ENCODE measurements around the gene RRP36.
"Not testable (repeated sequence)": the region's sequence is repeated elsewhere in the genome, so short reads cannot be mapped to it uniquely, and the experiment has no call there.

RRP36 gene

DNA sequence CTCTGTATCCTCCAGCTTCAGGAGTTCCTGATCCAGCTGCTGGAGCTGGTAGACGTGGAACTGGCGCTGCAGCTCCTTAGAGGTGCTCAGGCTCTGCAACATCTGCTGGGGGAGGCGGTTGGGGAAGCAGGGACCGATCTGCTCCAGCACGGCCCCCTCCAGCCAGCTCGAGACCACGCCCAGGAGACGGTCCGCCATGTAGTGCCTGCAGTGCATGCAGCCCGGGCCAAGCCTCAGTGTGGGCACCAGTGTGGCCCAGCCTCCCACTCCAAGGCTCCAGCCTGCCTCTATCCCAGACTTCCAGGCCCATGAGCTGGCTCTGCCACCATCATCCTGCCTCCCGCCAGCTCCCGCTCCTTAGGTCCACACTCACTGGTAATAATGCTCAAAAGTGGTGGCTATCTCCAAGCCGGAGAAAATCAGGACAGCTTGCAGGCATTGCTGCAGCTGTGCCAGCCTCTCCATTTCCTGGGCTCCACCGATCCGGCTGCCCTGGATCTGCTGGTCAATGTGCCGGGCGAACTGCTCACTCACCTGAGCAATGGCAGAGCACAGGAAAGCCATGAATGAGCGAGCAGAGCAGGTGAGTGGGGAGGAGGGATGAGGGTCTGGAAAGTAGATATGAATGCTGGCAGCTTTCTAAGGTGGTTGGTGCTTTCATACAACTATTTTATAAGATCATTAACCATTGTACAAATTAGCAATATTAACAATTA lies 19.3 kb downstream of the RRP36 start:
- no peak for DNase-seq

DNA sequence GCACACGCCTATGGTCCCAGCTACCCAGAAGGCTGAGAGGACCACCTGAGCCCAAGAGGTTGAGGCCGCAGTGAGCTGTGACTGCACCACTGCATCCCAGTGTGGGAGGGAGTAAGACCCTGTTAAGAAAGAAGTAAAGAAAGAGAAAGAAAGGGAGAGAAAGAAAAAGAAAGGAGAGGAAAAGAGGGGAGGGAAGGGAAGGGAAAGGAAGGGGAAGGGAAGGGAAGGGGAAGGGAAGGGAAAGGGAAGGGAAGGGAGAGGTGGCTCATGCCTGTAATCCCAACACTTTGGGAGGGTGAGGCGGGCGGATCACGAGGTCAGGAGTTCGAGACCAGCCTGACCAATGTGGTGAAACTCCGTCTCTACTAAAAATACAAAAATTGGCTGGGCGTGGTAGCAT lies 20.1 kb downstream of the RRP36 start:
- DNase-seq, result not testable (repeated sequence)

DNA sequence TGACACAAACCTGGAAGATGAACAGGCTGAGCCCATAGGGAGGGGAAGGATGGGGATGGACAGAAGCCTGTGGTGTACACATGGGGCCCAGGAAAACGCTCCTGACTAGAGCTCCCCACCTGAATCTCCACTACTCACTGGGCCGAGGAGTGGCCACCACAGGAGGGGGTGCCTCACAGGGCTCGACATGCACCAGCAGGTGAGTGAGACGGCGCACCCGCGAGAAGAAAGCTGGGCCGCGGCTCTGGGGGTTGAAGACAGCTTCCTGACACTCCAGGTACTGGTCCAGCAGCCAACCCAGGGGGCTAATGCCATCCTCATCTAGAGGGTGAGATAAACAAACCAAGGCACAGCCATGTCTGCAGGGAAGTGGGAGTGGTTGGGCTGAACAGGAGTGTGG lies 21.9 kb downstream of the RRP36 start:
- DNase-seq, result no peak

- DNase-seq, result no peak
These were observed 24.0 kb downstream of the RRP36 start for GRCh38 chr6:43045371-43045930.

DNA sequence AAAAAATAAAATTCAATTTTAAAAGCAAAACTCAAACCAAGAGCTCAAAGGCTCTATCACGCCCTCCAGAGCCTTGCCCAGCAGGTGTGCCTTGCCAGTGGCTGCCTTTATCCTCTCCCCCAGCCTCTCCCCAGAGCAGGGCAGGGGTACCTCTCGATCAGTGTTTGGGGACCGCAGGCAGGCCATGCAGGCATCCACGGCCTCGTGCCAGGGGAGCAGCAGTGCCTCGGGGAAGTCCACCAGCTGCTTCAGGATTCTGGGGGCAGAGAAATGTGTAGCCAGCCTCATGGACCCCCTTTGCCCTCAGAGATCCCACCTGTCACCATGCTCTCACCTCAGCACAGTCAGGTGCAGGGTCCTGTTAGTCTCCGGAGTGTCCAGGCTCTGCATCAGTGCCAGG lies 26.6 kb downstream of the RRP36 start:
- DNase-seq, result no peak

GRCh38 chr6:43050981-43051380 lies 29.6 kb downstream of the RRP36 start:
- no peak for DNase-seq

DNA sequence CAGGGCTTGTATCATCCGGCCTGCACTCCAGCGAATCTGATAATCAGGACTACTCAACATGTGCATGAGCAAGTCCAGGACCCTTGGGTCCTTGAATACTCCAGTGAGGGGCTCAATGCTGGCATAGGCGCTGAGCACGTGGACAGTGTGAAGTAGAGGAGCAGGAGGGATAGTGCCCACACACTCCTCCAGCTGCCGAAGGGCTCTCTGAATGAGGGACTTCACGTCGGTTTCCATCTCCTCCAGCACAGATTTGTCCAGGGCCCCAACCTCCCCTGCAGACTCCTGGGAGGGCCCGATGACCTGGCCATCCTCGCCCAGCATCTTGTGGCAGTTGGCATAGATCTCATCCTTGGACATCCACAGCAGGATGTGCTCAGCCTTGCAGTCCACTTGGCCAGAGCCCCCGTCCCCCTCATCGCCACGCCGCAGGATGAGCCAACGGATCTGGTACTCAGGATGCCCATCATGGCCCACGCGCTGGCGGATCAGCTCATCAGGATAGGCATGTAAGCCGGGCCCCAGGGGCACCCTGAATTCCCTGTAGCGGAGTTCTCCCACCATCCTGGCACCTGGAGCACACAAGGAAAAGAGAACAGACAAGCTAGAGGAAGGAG lies 30.9 kb downstream of the RRP36 start:
- no peak for DNase-seq

GRCh38 chr6:43052842-43053544 lies 31.6 kb downstream of the RRP36 start:
- peak in 1 of 2 donors; percentile 10 for DNase-seq

DNA sequence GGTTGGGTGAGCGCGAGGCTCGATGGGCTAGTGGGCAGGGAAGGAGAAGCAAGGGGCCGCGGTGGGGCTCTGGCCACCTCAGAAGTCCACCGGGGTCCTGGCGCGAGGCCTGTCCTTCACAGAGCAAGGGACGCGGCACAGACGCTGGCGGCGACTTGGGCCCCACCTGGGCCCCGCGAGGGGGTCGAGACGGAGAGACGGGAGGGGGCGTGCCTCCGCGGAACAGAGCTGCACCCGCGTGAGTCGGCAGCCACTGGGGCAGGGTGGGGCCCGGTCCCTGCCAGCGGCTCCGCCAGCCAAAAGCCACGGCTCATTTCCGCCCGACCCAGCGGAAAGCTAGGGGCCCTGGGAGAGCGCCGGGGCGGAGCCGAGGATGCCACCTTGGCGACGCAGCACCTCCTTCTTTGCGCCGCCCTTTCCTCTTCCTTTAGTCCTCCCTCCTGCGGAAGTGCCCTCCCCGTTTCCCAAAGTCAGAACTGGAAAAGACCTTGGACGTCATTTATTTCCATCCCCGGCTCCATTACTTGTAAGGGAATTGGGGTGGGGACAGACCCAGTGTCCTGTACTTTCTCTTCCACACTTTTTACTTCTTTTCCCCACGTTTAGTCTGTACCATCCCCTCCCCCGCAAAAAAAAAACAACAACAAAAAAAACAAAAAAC lies 32.3 kb downstream of the RRP36 start, which contains the start of gene CUL7:
CUL7 (minus strand) TSS at position 307 of the 661 bp plus-strand sequence. CDS start 1,063 bp downstream, outside the sequence.
- peak; percentile 87 for DNase-seq

GRCh38 chr6:43054206-43054943 lies 33.0 kb downstream of the RRP36 start:
- DNase-seq, result no peak

DNA sequence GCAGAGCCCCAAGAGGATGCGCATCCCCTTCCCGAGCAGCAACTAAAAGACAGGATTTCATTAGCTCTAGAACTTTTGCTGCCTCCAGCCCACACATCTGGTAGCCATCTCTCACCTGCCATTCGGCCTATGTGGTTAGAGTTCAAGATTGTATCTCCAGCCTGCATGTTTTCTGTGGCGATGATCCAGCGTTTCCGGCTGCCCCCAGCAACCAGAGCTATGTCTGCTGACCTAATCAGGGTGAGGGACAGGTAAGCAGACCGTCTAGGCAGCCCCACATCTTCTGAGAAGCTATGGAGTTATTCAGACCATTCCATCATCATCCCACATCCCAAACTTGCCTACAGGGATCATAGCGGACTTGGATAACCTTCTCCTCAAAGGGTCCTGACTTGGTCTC lies 34.5 kb downstream of the RRP36 start:
- DNase-seq, result no peak

- no peak for DNase-seq
These were observed 37.1 kb downstream of the RRP36 start for GRCh38 chr6:43058531-43058930.

DNA sequence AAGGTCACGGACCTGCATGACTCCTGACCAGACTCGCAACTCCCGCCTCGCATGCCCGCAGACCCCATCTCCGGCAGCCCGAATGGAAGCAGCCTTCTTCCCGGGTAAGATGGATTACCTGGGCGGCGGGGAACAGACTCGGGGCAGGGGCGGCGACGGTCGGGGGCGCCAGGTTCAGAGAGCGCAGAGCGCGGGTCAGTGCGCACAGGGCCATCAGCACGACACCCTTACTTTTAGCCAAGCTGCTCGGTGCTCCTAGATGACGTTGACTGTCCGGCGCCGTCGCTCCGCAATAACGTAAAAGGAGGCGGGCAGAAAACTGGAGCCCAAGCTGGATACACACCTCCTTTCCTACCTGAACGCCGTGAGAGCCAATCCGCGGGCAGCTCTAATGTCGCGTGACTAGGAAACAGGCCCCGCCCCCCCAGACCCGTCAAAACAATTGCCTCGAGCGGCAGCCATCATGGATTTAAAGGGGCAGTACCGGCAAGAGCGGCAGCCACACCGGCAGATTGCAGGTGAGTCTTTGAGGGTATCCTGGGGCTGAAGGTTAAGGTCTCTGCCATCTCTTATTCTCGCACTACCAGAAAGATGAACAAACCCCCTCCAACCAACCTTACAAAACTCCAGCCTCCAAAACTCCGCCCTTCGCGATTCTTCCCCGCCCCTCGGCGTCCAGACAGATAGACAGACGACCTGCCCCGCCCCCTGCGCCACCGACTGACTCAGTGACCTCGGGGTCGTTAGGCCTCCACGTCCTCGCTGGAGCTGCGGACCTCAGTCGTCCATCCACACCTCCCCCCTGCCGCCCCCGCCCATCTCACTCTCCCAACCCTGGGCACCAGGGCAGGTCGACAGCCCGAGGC lies 38.0 kb downstream of the RRP36 start, which contains the start of the genes KLC4 and MRPL2:
KLC4 (plus strand) TSS at position 464 of the 866 bp plus-strand sequence. CDS start 1,705 bp downstream, outside the sequence.
MRPL2 (minus strand) TSS at position 267 of the 866 bp plus-strand sequence; CDS start at position 214, 53 bp downstream.
- peak; percentile 94 to 95 for DNase-seq

DNA sequence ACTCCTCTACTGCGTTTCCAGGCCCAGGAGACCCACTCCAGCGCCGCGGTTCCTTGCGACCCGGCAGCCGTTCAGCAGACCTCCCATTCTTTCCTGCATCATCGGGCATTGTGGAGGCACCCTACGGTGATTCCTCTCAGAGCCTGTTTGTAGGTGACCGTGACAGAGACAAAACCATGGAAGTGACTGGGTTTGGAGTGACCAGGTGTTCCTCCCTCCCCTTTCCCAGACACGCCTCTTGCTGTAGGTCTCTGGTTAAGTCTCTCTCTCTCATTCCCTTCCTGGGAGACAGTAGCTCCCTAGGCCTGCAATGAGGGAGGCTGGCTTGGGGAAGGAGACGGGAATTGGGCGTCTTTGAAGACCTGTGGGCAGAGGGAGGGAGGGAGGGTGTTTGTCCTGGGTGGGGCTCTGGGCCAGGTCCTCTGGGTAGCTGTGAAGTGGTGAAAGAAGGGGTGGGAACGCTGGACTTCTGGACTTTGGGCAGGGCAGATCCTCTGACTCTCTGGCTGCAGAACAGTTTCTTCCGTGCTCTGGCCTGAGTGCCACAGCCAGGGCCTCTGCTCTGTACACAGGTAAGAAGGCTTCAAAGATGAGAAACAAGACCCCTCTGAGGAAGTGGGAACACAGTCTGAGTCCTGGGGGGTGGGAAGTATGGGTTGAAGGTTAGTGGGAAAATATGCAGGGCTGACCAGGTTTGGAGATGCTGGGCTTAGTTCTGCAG lies 38.8 kb downstream of the RRP36 start:
- no peak for DNase-seq

DNA sequence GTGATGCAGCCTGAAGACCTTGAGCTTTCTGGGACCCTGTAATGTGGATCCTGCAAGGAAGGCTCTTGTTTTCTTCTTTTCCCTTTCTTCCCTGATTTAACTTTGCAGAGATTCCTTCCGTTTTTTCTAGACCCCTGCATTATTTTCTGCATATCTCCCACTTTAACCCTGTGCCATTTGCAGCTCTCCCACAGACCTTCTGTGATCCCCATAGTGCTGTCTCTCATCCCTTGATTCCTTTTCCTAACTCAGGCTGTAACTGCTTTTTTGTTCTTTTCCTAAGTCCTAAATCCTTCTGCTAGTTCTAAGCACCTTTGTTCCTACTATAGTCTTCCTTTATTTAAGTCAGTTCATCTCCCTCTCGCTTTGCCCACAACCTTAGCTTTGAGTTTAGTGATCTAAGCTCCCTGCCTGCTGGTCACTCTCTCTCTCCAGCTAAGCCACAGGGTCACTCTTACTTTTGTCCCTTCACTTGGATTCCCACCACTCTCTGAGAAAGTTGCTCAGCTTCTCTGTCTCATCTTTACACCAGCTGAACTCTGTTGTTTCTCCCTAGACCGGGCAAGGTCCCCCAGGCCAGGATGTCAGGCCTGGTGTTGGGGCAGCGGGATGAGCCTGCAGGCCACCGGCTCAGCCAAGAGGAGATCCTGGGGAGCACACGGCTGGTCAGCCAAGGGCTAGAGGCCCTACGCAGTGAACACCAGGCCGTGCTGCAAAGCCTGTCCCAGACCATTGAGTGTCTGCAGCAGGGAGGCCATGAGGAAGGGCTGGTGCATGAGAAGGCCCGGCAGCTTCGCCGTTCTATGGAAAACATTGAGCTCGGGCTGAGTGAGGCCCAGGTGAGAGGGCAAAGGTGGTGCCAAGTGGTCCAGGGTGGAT lies 39.6 kb downstream of the RRP36 start:
- DNase-seq, result no peak

DNA sequence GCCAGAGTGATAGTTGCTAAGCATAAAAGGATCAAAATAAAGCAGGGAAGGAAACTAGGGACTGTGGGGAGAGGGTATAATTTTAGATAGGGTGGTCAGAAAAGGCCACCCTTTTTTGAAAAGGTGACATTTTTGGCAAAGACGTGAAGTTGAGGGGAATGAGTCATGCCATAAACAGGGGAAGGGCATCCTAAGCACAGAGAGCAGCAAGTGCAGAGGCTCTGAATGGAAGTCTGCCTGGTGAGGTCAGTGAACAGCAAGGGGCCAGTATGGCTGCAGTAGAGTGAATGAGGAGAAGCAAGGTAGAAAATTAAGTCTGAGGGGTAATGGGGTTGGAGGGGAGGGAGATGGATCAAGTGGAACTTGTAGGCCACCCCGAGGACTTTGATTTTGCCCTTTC lies 40.4 kb downstream of the RRP36 start:
- no peak for DNase-seq

GRCh38 chr6:43062818-43063217 lies 41.4 kb downstream of the RRP36 start:
- DNase-seq, result no peak

DNA sequence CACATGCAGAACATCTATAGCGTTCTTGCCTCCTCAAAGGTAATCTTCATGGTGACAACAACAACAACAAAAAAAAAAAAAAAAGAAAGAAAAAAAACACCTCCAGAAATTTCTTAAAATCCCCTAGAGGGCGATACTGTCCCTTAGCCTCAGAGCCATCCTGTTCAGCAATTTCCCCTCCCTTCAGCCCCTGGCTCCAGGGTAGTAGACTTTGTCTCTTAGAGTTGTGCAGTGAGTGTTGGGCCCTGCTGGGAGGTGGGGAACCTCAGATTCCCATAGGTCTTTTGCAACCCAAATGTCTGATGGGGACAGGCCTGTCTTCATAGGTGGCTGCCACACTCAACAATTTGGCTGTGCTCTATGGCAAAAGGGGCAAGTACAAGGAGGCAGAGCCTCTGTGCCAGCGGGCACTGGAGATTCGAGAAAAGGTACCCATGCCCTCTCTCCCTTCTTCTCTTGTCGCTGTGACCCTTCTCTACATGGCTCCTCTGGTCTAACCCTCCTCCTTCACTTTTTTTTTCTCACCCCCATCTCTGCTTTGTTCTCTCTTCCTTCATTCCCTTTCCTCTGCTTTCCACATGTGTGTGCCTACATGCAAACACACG lies 48.7 kb downstream of the RRP36 start:
- no peak for DNase-seq

Measured in stimulated activated CD4-positive, alpha-beta T cell treated with anti-CD3 and anti-CD28 coated beads, Interleukin-2, amount 100 ng/mL, for 48 hours (primary cell).